AG04450 (cell line): ENCODE measurements around the gene RALGPS1. TPM values are rescaled to one million over a fixed set of nuclear protein-coding genes. Genes with fewer than 3 reads are reported as not detected.

Experiments
- CTCF ChIA-PET: fragments of 300-600, 350-600 bp; formaldehyde crosslinking; extraction: SDS; loops from one replicate; lab custom pipeline; 2022; ENCODE audit warnings: antibody characterized with exemption, inconsistent platforms; lab: Charles Lee
- POLR2A ChIA-PET: fragments of 350-600 bp; formaldehyde crosslinking; extraction: SDS; loops from one replicate; lab custom pipeline; 2021; ENCODE audit warnings: antibody characterized with exemption, inconsistent platforms; lab: Yijun Ruan, JAX
- DNase-seq: peaks from one replicate; pipeline ENCODE4 v3.0.0-alpha.2; 2011; ENCODE audit warnings: low read depth, low spot score
- H3K27ac ChIP-seq: one replicate; pipeline ENCODE4 v1.5.1; 2012; ENCODE audit warnings: low read depth, low read length, control low read depth
- H3K27me3 ChIP-seq: one replicate; pipeline ENCODE4 v1.6.0; 2012; ENCODE audit warnings: low read length; ENCODE audit not compliant: control insufficient read depth, insufficient read depth
- H3K4me3 ChIP-seq: 2 replicates; pipeline ENCODE4 v1.5.1; 2011; ENCODE audit warnings: mild to moderate bottlenecking, low read depth, low read length, control low read depth
- H3K9me3 ChIP-seq: 2 replicates; pipeline ENCODE4 v1.5.1; 2012; ENCODE audit warnings: low read length; ENCODE audit not compliant: control insufficient read depth, insufficient read depth
- CTCF ChIP-seq: IDR thresholded peaks from 2 replicates; pipeline ENCODE4 v1.5.1; 2011; ENCODE audit warnings: low read depth, low read length, control low read depth, inconsistent platforms
- polyA plus RNA-seq: library from polyadenylated mRNA; depleted of rRNA; stranded (reverse); fragments of >200 nt; gene quantifications from 2 replicates; pipeline ENCODE4 v1.2.3, GENCODE V29; 2011

The RALGPS1 gene
- polyA plus RNA-seq, 1 experiment: 4.6 TPM

GRCh38 chr9:127172066-127172707, 257.6 kb downstream of the RALGPS1 start:
- Histone ChIP-seq H3K27me3 (no peaks in the 10 kb centered on the region), H3K9me3 (no peaks in the 10 kb centered on the region), H3K27ac (peak overlapping the region; percentile 62), H3K4me3 (no peak overlapping the region)
- TF ChIP-seq CTCF: no peak
- ChIA-PET CTCF (interaction anchor here (0.5 kb wide), 1 partner anchor 1685 kb away, joined by 4 read pairs; no protein-coding TSS in a partner anchor), POLR2A (interaction anchor here (0.9 kb wide), 1 partner anchor 49 kb away, joined by 3 read pairs; the partner anchor contains the start of gene ANGPTL2)
- DNase-seq: peak; percentile 32

- no peaks in the 10 kb centered on the region for H3K27me3 ChIP-seq
- POLR2A ChIA-PET: no interaction called here
- DNase-seq: no peak
These were observed 258.5 kb downstream of the RALGPS1 start for GRCh38 chr9:127173063-127173462.

GRCh38 chr9:127174386-127175318, 260.1 kb downstream of the RALGPS1 start:
- Histone ChIP-seq H3K4me3 (no peak overlapping the region), H3K9me3 (no peaks in the 10 kb centered on the region; the same call in 1 of the 2 replicates), H3K27ac (no peak overlapping the region), H3K27me3 (no peaks in the 10 kb centered on the region)
- no peak for TF ChIP-seq CTCF
- DNase-seq: no peak
- ChIA-PET POLR2A (no interaction called here), CTCF (interaction anchor here (0.6 kb wide), 1 partner anchor 194 kb away, joined by 3 read pairs; no protein-coding TSS in a partner anchor)

More at GRCh38 chr9:127173063-127173462, 258.5 kb downstream of the RALGPS1 start:
- Histone ChIP-seq H3K4me3 (no peak overlapping the region), H3K9me3 (no peaks in the 10 kb centered on the region; the same call in 1 of the 2 replicates), H3K27ac (no peak overlapping the region)
- TF ChIP-seq CTCF: no peak
- CTCF ChIA-PET: no interaction called here

- DNase-seq: no peak
- no peak overlapping the region for H3K27ac ChIP-seq
- TF ChIP-seq CTCF: no peak
- no peak overlapping the region for H3K4me3 ChIP-seq
- POLR2A ChIA-PET: interaction anchor here (0.7 kb wide), 1 partner anchor 264 kb away, joined by 11 read pairs; no protein-coding TSS in a partner anchor
- no peaks in the 10 kb centered on the region; the same call in 1 of the 2 replicates for H3K9me3 ChIP-seq
- no peaks in the 10 kb centered on the region for H3K27me3 ChIP-seq
- CTCF ChIA-PET: no interaction called here
These were observed 260.7 kb downstream of the RALGPS1 start for GRCh38 chr9:127175319-127175715.
